KOPT-K1 (cell line): ENCODE measurements around the gene RIPPLY3.
A peak's percentile ranks its signal among the peaks of the same experiment; 100 is the strongest.

Experiments used
- H3K27ac ChIP-seq: fragments of 200-600 bp; sonication (generic); 2 replicates; pipeline ENCODE4 v1.5.1; 2016; ENCODE audit warnings: antibody characterized with exemption, mild to moderate bottlenecking, low read depth, low read length; ENCODE audit not compliant: poor library complexity, severe bottlenecking
- H3K36me3 ChIP-seq: fragments of 200-600 bp; sonication (generic); 2 replicates; pipeline ENCODE4 v1.5.1; 2017; ENCODE audit warnings: antibody characterized with exemption, mild to moderate bottlenecking, low read length, moderate library complexity; ENCODE audit not compliant: insufficient read depth
- H3K9me3 ChIP-seq: fragments of 200-600 bp; sonication (generic); 2 replicates; pipeline ENCODE4 v1.5.1; 2017; ENCODE audit warnings: antibody characterized with exemption, low read length, mild to moderate bottlenecking; ENCODE audit not compliant: insufficient read depth, poor library complexity, severe bottlenecking

RIPPLY3 gene, protein sequence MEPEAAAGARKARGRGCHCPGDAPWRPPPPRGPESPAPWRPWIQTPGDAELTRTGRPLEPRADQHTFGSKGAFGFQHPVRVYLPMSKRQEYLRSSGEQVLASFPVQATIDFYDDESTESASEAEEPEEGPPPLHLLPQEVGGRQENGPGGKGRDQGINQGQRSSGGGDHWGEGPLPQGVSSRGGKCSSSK

DNA sequence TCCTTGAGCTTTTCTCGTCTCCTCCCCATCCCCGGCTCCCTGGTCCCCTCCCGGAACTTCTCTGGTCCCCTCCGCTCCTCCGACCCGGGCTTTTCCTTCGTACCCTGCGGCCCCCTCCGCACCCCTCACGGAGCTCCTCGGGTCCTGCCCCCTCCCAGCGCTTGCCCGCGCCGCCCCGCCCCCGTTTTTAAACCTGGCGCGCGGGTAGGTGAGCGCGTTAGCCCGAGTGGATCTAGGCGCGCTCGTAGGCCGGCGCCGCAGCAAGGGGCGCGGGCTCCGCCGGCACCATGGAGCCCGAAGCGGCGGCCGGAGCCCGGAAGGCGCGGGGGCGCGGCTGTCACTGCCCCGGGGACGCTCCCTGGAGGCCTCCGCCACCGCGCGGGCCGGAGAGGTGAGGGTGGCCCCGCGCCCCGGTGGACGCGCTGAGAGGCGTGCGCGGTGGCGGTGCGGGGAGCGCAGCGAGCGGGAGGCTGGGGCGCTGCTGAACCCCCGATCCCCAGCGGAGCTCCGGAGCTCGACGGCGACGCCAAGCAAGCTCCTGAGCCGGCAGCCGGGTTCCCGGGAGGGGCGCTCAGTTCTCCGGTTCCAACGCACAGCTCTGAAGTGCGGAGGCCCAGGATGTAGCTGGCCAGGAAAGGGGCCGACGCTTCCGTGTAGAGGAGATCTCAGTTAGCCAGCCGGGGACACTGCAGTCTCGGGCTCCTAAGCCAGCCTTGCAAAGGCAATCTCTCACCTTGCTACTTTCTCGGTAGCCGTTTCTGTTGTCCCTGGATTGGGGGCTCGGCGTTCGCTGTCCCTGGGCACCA, at the start of gene RIPPLY3:
Gene RIPPLY3 (plus strand): TSS at position 217 of the 806 bp plus-strand sequence. CDS start 71 bp downstream, at position 288.
- Histone ChIP-seq H3K9me3 (peaks cover 8% of the 10 kb centered on the region), H3K27ac (no peak within 1 kb of the TSS)

GRCh38 chr21:36959020-36959835, 47.3 kb upstream of the RIPPLY3 start:
- H3K27ac ChIP-seq = no peak overlapping the region
- peaks cover 5% of the 10 kb centered on the region for H3K9me3 ChIP-seq
- peaks cover 19% of the 10 kb centered on the region; the same call in 1 of the 2 replicates for H3K36me3 ChIP-seq

More for the DNA sequence above, at the start of gene RIPPLY3:
- no peaks in the 10 kb centered on the region for H3K36me3 ChIP-seq

DNA sequence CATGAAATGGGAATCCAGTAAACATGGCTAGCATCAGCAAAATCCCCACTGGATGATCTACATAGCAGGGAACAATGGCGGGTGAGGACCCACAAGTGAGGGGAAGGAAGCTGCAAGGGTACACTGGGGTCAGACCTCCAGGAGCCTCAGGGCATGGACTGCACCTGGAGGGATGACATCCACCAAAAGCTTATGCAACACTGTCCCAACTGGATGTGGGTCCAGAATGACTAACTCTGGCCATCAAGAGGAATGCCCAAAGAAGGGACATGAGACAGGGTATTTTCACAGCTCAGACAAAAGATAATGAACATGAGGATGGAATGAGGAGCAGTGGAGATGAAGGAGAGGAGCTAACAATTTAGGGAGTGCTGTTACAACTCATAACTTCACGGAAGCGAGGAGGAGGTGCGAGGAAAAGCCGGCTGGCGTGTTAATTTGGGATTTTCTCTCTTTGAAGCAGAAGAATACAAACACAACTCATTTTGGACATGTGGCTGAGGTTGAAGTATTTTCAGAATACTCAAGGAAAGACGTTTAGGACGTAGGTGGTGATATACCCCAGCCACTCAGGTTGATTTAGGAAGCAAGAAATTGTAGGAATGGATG, 45.7 kb upstream of the RIPPLY3 start:
- H3K36me3 ChIP-seq = peaks cover 19% of the 10 kb centered on the region; the same call in 1 of the 2 replicates
- H3K27ac ChIP-seq = no peak overlapping the region

GRCh38 chr21:36962098-36962780, 44.3 kb upstream of the RIPPLY3 start:
- Histone ChIP-seq H3K27ac (no peak overlapping the region), H3K36me3 (peaks cover 19% of the 10 kb centered on the region; the same call in 1 of the 2 replicates), H3K9me3 (peaks cover 5% of the 10 kb centered on the region)

More for the DNA sequence above, 45.7 kb upstream of the RIPPLY3 start:
- peaks cover 5% of the 10 kb centered on the region for H3K9me3 ChIP-seq

GRCh38 chr21:36964398-36964797, 42.1 kb upstream of the RIPPLY3 start:
- H3K27ac ChIP-seq = no peak overlapping the region
- peaks cover 3% of the 10 kb centered on the region for H3K9me3 ChIP-seq
- H3K36me3 ChIP-seq = peaks cover 28% of the 10 kb centered on the region; the same call in 1 of the 2 replicates

DNA sequence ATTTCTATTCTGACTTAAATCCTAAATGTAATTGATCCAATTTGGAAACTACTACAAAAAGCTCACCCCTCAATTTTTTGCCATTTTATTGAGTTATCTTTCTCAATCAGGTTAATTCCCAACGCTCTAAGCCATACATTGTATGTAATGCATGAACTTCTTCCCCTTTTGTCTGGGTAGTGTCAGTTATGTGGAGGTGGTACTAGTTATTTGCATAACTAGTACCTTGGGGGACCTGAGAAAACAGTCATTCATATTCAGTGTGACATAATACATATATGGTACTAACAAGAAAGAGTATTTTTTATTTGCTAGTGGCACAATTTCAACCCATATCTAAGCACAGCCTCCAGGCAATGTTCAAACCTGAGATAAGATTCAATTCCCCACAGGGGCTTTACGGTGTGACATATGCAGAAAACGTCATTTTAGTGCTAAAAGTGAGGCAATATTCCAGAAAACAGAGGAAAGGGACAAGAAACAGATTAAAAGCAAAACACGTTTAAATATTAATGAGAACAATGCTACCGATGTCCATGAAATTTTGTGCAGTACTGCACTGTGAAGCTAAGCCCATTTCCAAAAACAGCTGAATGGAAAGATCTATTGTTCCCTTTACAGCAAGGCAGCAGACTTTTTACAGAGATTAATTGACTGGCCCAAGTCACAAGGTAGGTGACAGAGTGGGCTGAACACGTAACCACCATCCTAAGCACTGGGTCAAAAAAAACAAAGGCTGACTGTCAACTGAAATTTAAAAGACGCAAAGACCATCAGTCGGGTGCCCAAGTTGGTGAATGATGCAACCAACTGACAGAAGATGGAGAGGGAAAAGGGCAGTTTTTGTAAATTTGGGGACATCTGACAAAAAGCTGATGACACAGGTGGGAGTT, 41.4 kb upstream of the RIPPLY3 start:
- Histone ChIP-seq H3K36me3 (peaks cover 21% of the 10 kb centered on the region; the same call in 1 of the 2 replicates), H3K9me3 (no peaks in the 10 kb centered on the region), H3K27ac (peak overlapping the region; percentile 68)

DNA sequence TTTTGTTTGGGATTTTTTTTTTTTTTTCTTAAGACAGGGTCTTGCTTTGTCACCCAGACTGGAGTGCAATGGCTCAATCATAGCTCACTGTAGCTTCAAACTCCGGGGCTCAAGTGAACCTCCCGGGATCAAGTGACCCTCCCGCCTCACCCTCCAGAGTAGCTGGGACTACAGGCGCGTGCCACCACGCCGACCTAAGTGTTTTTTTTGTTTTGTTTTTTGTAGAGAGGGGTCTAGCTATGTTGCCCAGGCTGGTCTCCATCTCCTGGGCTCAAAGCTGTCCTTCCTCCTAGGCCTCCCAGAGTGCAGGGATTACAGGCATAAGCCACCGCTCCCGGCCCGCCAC, 40.8 kb upstream of the RIPPLY3 start:
- Histone ChIP-seq H3K27ac (peak overlapping the region; percentile 68), H3K36me3 (peaks cover 15% of the 10 kb centered on the region; the same call in 1 of the 2 replicates), H3K9me3 (no peaks in the 10 kb centered on the region)

GRCh38 chr21:36966066-36966820, 40.3 kb upstream of the RIPPLY3 start, which contains the start of gene HLCS:
HLCS (minus strand) TSS chr21:36966669; CDS start chr21:36966638, 31 bp downstream.
- peaks cover 10% of the 10 kb centered on the region; the same call in 1 of the 2 replicates for H3K36me3 ChIP-seq
- peak within 1 kb of the TSS; percentile 68 for H3K27ac ChIP-seq
- no peaks in the 10 kb centered on the region for H3K9me3 ChIP-seq

GRCh38 chr21:36966821-36967768, 39.4 kb upstream of the RIPPLY3 start:
- H3K36me3 ChIP-seq = peaks cover 10% of the 10 kb centered on the region; the same call in 1 of the 2 replicates
- H3K9me3 ChIP-seq = no peaks in the 10 kb centered on the region
- H3K27ac ChIP-seq = peak overlapping the region; percentile 56

DNA sequence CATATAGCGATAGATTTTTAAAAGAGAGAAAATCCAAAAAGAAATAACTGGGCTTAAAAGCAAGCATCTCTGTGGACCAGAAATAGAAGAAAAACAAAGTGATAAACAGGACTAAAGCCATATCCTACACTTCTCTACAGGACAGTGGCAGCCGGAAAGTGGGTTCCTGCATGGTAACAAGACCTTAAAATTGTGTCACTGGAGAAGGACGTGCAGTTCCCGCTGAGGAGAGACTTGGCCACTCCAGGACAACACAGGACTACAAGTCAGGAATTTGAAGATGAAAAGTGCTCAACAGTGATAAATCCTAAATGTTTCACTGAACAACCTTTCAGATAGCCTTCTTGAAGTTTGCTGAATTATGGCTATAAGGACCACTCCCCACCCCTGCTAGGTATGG, 38.1 kb upstream of the RIPPLY3 start:
- Histone ChIP-seq H3K36me3 (peaks cover 10% of the 10 kb centered on the region; the same call in 1 of the 2 replicates), H3K27ac (no peak overlapping the region), H3K9me3 (no peaks in the 10 kb centered on the region)

GRCh38 chr21:36968976-36969375, 37.5 kb upstream of the RIPPLY3 start:
- Histone ChIP-seq H3K36me3 (peaks cover 10% of the 10 kb centered on the region; the same call in 1 of the 2 replicates), H3K9me3 (no peaks in the 10 kb centered on the region), H3K27ac (no peak overlapping the region)
